Uterus (tissue), 4 donors: ENCODE data around the gene USH1G. TPM values are rescaled to one million over a fixed set of nuclear protein-coding genes. Genes with fewer than 3 reads are reported as not detected.

ENCODE experiments used
- DNase-seq, 2 donors: peaks; one replicate each; pipeline ENCODE4 v3.0.0-alpha.2; 2019 to 2020
- H3K27ac ChIP-seq, 2 donors: fragments of 200-600 bp; sonication (generic); 1 replicate in 1 of 2; 2 replicates in 1 of 2; pipeline ENCODE4 v1.5.1; 2016 to 2018
- H3K27me3 ChIP-seq, 2 donors: fragments of 200-600 bp; sonication (generic); one replicate each; pipeline ENCODE4 v1.5.1; 2018 to 2019; ENCODE audit warnings: control low read depth in 1 of 2
- H3K36me3 ChIP-seq, 2 donors: fragments of 200-600 bp; sonication (generic); one replicate each; pipeline ENCODE4 v1.5.1; 2019; ENCODE audit warnings: control low read depth in 1 of 2
- H3K4me1 ChIP-seq, 2 donors: fragments of 200-600 bp; sonication (generic); one replicate each; pipeline ENCODE4 v1.5.1; 2018 to 2019; ENCODE audit warnings: control low read depth in 1 of 2
- H3K4me3 ChIP-seq, 2 donors: fragments of 200-600 bp; sonication (generic); 1 replicate in 1 of 2; 2 replicates in 1 of 2; pipeline ENCODE4 v1.5.1; 2018 to 2019; ENCODE audit warnings: mild to moderate bottlenecking in 1 of 2
- H3K9me3 ChIP-seq, 2 donors: fragments of 200-600 bp; sonication (generic); one replicate each; pipeline ENCODE4 v1.5.1; 2019; ENCODE audit warnings: control low read depth in 1 of 2
- POLR2A ChIP-seq, 2 donors: fragments of 450-650 bp; IDR thresholded peaks; one replicate each; pipeline ENCODE4 v1.6.1; 2016; ENCODE audit warnings: antibody characterized with exemption in 2 of 2, mild to moderate bottlenecking in 1 of 2, moderate library complexity in 1 of 2
- intact Hi-C: fragments of 100-400 bp; cut with DNase I; formaldehyde crosslinking; loops from one replicate; pipeline ENCODE4 v1.15.1; 2023; ENCODE audit warnings: low total_unique reads
- total RNA-seq, 4 donors: library from RNA; depleted of rRNA in 3 of 4; stranded (reverse); fragments of >200 nt in 3 of 4; gene quantifications; one replicate each; pipeline versions ENCODE4 v1.1.0 to v1.2.4, GENCODE V29; 2014 to 2023
- TF ChIP-seq, protein P1 (sequence below), 4 experiments: fragments of 200-600 bp in 2 of 4; fragments of 450-650 bp in 2 of 4; sonication (generic) in 2 of 4; IDR thresholded peaks; one replicate each; pipeline ENCODE4 v1.5.1; 2016 to 2019; ENCODE audit warnings: antibody characterized with exemption in 4 of 4, mild to moderate bottlenecking in 2 of 4, moderate library complexity in 1 of 4
- donor health status: DM: yes; HTN: yes; CAD: no.

The USH1G gene
- total RNA-seq, 4 donors from 2014 or later, result 1.5 to 6.1 TPM; not detected in 2

DNA sequence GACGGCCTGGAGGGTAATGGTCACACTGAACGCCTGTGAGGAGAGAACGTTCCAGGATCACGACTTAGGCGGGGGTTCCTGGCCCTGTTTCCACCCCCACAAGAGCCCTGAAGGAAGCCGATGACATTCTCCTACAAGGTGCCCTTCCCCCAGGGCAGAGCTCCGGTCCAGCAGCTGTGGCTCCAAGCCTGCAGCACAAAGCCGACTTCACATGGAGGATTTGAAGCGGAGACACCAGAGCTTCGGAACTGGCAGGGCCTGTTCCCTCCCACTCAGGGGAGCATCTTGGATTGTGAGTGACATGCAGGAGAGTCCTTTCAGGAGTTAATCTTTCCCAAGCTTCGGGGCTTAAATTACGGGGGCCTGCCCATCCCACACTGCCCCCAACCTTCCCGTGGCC is 34.6 kb downstream of the USH1G start:
- Histone ChIP-seq H3K4me1 (peaks cover 0 to 4% of the 10 kb centered on the region in 2 donors), H3K27me3 (peaks cover 4 to 9% of the 10 kb centered on the region in 2 donors), H3K4me3 (no peak overlapping the region), H3K9me3 (no peaks in the 10 kb centered on the region), H3K27ac (no peak overlapping the region), H3K36me3 (no peaks in the 10 kb centered on the region)
- TF ChIP-seq, protein P1, sequence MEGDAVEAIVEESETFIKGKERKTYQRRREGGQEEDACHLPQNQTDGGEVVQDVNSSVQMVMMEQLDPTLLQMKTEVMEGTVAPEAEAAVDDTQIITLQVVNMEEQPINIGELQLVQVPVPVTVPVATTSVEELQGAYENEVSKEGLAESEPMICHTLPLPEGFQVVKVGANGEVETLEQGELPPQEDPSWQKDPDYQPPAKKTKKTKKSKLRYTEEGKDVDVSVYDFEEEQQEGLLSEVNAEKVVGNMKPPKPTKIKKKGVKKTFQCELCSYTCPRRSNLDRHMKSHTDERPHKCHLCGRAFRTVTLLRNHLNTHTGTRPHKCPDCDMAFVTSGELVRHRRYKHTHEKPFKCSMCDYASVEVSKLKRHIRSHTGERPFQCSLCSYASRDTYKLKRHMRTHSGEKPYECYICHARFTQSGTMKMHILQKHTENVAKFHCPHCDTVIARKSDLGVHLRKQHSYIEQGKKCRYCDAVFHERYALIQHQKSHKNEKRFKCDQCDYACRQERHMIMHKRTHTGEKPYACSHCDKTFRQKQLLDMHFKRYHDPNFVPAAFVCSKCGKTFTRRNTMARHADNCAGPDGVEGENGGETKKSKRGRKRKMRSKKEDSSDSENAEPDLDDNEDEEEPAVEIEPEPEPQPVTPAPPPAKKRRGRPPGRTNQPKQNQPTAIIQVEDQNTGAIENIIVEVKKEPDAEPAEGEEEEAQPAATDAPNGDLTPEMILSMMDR (IDR thresholded peaks at IDR 0.05), result no peak
- TF ChIP-seq POLR2A (IDR thresholded peaks at IDR 0.05), result no peak
- no peak for DNase-seq
- intact Hi-C loops, result no loop called here

DNA sequence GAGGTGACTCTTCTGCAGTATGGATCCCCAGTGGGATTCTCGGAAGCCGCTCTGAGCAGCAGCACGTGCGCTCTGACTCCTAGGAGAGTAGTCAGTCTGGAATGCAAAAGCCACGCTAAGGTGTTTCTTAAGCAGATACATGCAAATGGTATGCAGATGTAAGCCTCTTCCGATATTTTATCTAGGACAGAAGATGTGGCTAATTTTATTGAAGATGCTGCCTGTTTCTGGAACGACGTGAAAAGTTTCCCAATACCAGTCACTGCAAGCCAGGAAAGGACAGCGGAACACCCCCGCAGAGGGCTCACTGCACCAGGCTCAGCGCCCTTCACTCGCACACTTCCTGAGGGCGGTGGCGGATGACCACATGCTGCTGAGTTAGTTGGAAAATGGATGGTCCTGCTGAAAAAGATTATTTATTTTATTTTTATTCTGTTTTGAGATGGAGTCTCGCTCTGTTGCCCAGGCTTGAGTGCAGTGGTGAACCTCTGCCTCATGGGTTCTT is 39.8 kb downstream of the USH1G start:
- no peaks in the 10 kb centered on the region for H3K36me3 ChIP-seq
- H3K4me3 ChIP-seq, result no peak overlapping the region
- H3K4me1 ChIP-seq, result no peaks in the 10 kb centered on the region
- intact Hi-C loops, result no loop called here
- no peaks in the 10 kb centered on the region for H3K27me3 ChIP-seq
- TF ChIP-seq POLR2A (IDR thresholded peaks at IDR 0.05), result no peak
- TF ChIP-seq, protein P1 (IDR thresholded peaks at IDR 0.05), result no peak
- DNase-seq, result no peak
- H3K27ac ChIP-seq, result no peak overlapping the region
- no peaks in the 10 kb centered on the region for H3K9me3 ChIP-seq

DNA sequence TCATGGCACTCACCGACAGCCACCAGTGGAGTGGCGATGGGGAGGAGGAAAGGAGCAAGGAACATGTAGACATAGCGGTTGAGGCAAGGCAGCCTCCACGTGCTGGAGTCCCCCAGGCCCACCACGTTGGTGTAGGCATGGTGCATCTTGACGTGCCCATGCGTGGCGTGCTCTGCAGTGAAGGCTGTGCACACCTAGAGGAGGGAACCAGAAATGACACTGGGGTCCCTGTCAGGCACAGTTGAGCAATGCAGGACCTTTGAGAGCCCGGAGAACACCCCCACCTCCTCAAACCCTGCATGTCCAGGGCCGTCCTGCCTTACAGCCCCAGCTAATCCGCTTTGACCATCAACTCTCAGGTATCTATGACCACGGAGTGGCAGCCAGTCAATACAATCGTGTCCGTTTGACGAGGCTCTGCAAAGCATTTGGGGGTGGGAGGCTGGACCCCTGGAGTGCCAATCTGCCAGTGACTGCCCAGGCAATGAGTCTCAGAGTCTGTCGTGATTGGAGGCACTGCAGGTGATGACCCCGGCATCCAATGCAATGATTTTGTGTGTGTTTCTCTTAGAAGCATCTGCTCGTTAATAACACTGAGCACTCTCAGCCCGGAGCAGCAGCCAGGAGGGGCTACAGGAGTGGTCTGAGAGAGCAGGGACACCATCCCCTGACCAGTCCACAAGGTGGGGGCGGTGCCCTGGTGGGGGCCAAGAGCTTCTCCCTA is 40.4 kb downstream of the USH1G start:
- no peak for TF ChIP-seq POLR2A (IDR thresholded peaks at IDR 0.05)
- TF ChIP-seq, protein P1 (IDR thresholded peaks at IDR 0.05), result no peak
- H3K36me3 ChIP-seq, result no peaks in the 10 kb centered on the region
- H3K27me3 ChIP-seq, result no peaks in the 10 kb centered on the region
- no peaks in the 10 kb centered on the region for H3K9me3 ChIP-seq
- intact Hi-C loops, result no loop called here
- no peak overlapping the region for H3K4me3 ChIP-seq
- no peak overlapping the region for H3K27ac ChIP-seq
- H3K4me1 ChIP-seq, result no peaks in the 10 kb centered on the region
- no peak for DNase-seq

DNA sequence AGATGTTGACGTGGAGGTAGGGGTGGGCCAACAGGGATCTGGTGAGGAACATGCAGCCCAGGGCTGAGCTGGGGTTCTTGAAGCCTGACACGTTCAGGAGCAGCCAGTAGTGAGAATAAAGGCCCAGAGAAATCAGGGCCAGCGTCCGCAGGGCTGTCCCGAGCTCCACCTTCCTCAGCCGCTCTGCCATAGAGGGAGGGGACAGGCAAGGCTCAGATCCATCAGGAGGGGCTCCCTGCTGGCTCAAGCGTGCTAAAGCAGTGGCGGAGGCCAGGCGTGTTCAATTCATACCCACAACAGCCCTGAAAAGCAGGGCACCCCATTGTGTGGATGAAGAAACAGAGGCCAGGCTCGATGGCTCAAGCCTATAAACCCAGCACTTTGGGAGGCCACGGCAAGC is 42.0 kb downstream of the USH1G start:
- Histone ChIP-seq H3K27me3 (no peaks in the 10 kb centered on the region), H3K4me1 (no peaks in the 10 kb centered on the region), H3K9me3 (no peaks in the 10 kb centered on the region), H3K27ac (no peak overlapping the region), H3K36me3 (no peaks in the 10 kb centered on the region), H3K4me3 (no peak overlapping the region)
- intact Hi-C loops, result no loop called here
- TF ChIP-seq, protein P1 (IDR thresholded peaks at IDR 0.05), result no peak
- TF ChIP-seq POLR2A (IDR thresholded peaks at IDR 0.05), result no peak
- no peak for DNase-seq

DNA sequence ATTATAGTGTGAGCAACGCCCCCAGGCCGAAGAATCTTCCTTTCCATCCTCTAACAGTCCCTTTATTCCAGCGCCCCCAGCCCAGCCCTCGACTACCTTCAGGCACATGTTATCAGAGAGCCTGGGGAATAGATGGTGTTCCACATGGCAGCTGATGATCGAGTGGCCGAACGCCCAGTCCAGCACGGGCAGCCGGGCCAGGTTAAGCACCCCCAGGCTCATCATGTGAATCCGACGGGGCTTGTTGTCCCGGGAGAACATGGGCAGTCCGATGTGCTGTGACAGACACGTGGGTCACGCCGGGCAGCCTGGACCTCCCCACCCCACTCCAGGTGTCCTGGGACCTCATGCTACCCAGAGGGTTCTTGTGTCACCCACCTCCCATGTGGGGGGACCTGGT is 43.7 kb downstream of the USH1G start:
- H3K4me1 ChIP-seq, result no peaks in the 10 kb centered on the region
- no peak overlapping the region for H3K27ac ChIP-seq
- no peaks in the 10 kb centered on the region for H3K9me3 ChIP-seq
- H3K27me3 ChIP-seq, result no peaks in the 10 kb centered on the region
- intact Hi-C loops, result no loop called here
- no peak for DNase-seq
- H3K4me3 ChIP-seq, result no peak overlapping the region
- H3K36me3 ChIP-seq, result no peaks in the 10 kb centered on the region
- TF ChIP-seq POLR2A (IDR thresholded peaks at IDR 0.05), result no peak
- TF ChIP-seq, protein P1 (IDR thresholded peaks at IDR 0.05), result no peak
